GM18951 (cell line): ENCODE measurements around the gene APBA2.

Source experiments
- POLR2A ChIP-seq: IDR thresholded peaks from 4 replicates; pipeline ENCODE4 v1.6.1; 2011; ENCODE audit warnings: mild to moderate bottlenecking; ENCODE audit not compliant: insufficient read length, insufficient read depth; ENCODE audit errors: extremely low read depth
- in situ Hi-C: fragments of 300-500 bp; cut with MboI; formaldehyde crosslinking; loops from one replicate; pipeline ENCODE4 v1.12.0; 2022; ENCODE audit warnings: low sequenced_read_pairs, mixed read lengths, inconsistent platforms; ENCODE audit not compliant: unreplicated experiment

APBA2 gene

GRCh38 chr15:28871168-28871567, 14.6 kb upstream of the APBA2 start:
- in situ Hi-C loops = no loop called here

DNA sequence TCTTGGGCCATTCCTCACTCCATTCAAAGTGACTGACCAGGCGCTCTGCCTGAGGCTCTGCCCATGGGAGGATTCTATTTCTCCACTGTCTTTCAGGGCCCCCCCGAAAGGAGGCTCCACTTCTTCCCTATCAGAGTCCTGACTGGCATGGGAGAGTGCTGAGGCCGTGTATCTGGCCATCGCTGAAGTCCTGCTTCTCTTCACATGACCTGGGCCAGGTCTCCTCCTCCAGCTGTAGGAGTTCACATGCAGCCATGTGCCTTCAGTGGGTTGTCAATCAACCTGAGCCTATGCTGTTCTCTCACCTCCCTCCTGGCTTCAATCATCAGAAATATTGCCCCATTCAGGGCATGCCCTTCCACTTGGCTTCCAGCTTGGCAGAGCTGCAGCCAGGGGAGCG, 12.8 kb upstream of the APBA2 start:
- in situ Hi-C loops = no loop called here
- TF ChIP-seq POLR2A = no peak

More at GRCh38 chr15:28871168-28871567, 14.6 kb upstream of the APBA2 start:
- TF ChIP-seq POLR2A = no peak

- no peak for TF ChIP-seq POLR2A
- in situ Hi-C loops = no loop called here
These were observed 12.1 kb upstream of the APBA2 start for GRCh38 chr15:28873585-28874190.

DNA sequence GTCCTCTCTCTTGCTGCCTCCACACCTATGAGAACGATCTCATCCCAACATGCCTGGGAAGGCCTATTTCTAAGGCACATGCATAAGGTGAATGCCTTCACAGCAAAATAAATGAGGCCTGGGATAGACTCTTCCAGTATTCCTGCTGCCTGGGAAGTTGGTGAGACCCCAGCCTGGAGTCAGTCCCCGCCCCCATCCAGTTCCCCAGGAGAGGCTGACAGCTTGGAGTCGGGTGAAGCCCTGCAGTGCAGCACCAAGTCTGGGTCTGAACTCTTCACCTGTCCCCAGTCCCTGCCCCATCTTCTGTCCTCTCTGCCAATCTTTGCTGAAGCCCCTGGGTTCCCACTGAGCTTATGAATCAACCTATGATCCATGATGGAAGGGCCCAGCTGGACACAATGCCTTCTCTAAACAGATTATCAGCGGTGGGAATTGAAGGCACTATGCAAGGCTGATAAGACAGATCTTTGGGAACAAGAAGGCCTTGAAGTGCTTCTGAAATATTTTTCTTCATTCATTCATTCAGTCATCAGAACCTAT, 10.2 kb upstream of the APBA2 start:
- no peak for TF ChIP-seq POLR2A
- in situ Hi-C loops = no loop called here

- in situ Hi-C loops = no loop called here
- no peak for TF ChIP-seq POLR2A
These were observed 9.5 kb upstream of the APBA2 start for GRCh38 chr15:28876131-28876844.

GRCh38 chr15:28876845-28877185, 9.0 kb upstream of the APBA2 start:
- TF ChIP-seq POLR2A = no peak
- in situ Hi-C loops = no loop called here

- in situ Hi-C loops = no loop called here
- no peak for TF ChIP-seq POLR2A
These were observed 7.6 kb upstream of the APBA2 start for GRCh38 chr15:28878209-28878608.

DNA sequence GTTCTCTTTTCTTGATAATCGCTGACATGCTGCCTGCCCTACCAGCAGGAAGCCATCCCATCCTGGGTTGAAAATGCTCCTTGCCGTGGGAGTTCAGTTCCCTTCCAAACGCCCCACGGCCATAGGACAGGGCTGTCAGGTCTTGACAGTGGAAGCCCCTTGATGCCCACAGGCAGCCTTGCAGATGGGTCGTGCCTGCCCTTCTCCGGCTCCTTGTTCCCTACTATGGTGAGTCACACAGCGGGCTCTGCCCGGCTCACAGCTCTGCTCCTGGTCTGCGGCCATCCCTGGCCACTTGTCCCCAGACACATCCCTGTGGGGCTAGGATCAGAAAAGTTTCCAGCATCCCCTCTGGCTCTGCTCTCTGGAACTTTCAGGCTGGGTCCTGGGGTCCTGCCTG, 6.2 kb upstream of the APBA2 start:
- no peak for TF ChIP-seq POLR2A
- in situ Hi-C loops = no loop called here

GRCh38 chr15:28880680-28881079, 5.1 kb upstream of the APBA2 start:
- TF ChIP-seq POLR2A = no peak
- in situ Hi-C loops = no loop called here

- TF ChIP-seq POLR2A = no peak
- in situ Hi-C loops = no loop called here
These were observed 4.6 kb upstream of the APBA2 start for GRCh38 chr15:28881170-28881569.

DNA sequence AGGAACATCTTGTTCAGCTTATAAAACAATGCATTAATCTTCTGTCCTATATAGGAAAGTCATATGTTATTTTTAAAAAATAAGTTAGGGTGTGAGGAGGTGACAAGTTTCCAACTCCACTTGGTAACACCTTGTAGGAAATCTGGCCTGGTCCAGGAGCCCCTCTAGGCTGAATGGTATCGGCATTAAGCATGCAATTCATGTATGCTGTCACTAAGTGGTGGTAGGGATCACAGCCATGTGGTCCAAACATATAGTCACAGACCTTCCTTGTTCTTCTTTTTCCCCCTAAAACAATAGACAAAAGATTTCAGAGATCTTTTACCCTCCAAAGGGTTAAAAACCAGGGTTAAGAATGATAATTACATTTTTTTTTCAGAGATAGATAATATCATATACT, 4.2 kb upstream of the APBA2 start:
- no peak for TF ChIP-seq POLR2A
- in situ Hi-C loops = no loop called here

- no peak for TF ChIP-seq POLR2A
- in situ Hi-C loops = no loop called here
These were observed 1.4 kb upstream of the APBA2 start for GRCh38 chr15:28884151-28884940.

DNA sequence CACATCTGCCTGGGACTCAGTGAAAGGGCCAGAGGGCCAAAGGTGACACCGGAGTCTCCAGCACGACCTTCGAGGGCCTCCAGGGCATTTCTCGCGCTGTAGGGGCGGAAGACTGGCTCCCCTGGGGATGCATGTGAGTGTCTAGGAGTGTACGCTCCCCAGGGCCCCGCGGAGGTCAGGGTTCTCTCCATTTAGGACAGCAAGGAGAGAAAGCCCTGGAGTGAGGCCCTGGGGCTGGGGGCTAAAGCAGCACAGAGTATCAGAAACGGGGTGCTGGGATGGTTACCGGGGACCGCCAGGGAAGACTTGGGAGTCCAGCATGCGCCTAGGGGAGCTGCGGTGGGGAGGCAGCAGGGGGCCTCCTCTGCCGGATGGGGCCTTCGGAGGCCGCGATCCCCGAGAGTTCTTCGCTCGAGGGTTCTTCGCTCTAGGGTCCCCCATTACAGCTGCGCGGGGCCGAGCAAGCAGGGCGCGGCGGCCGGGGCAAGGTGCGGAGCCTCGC, 595 bp upstream of the APBA2 start:
- no peak for TF ChIP-seq POLR2A
- in situ Hi-C loops = no loop called here
